Subcutaneous adipose tissue (tissue), 4 donors: ENCODE results near the gene TMEM140. TPM values are rescaled to one million over a fixed set of nuclear protein-coding genes. Genes with fewer than 3 reads are reported as not detected.

Experiments
- total RNA-seq, 4 donors: library from RNA; depleted of rRNA; stranded (reverse); fragments of >200 nt; gene quantifications; one replicate each; pipeline ENCODE4 v1.1.0, GENCODE V29; 2016
- TF ChIP-seq, protein P1 (sequence below): fragments of 450-650 bp; IDR thresholded peaks from one replicate; pipeline ENCODE4 v1.5.1; 2016; ENCODE audit warnings: low read depth, mild to moderate bottlenecking, control low read depth, antibody characterized with exemption, moderate library complexity

The TMEM140 gene
- total RNA-seq, 4 donors from 2014 or later, result 36.7 to 114 (median 67.4) TPM

DNA sequence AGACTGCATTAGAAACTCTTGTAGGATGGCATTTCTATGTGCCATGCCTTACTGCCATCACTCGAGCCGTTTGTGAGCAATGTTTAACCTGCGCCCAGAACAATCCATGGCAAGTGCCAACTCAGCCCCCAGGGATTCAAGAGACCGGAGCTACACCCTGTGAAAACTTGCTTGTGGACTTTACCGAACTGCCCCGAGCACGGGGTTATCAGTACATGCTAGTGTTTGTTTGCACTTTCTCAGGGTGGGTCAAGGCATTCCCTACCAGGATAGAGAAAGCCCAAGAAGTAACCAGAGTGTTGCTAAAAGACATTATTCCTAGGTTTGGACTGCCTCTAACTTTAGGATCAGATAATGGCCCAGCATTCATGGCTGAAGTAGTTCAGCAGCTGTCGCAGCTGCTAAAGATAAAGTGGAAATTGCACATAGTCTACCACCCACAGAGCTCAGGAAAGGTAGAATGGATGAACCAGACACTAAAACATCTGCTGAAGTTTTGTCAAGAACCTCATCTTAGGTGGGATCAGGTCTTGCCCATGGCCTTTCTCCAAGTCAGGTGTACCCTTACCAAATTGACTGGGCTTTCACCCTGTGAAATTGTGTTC, 31.6 kb downstream of the TMEM140 start:
- TF ChIP-seq, protein P1, sequence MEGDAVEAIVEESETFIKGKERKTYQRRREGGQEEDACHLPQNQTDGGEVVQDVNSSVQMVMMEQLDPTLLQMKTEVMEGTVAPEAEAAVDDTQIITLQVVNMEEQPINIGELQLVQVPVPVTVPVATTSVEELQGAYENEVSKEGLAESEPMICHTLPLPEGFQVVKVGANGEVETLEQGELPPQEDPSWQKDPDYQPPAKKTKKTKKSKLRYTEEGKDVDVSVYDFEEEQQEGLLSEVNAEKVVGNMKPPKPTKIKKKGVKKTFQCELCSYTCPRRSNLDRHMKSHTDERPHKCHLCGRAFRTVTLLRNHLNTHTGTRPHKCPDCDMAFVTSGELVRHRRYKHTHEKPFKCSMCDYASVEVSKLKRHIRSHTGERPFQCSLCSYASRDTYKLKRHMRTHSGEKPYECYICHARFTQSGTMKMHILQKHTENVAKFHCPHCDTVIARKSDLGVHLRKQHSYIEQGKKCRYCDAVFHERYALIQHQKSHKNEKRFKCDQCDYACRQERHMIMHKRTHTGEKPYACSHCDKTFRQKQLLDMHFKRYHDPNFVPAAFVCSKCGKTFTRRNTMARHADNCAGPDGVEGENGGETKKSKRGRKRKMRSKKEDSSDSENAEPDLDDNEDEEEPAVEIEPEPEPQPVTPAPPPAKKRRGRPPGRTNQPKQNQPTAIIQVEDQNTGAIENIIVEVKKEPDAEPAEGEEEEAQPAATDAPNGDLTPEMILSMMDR, result no peak

DNA sequence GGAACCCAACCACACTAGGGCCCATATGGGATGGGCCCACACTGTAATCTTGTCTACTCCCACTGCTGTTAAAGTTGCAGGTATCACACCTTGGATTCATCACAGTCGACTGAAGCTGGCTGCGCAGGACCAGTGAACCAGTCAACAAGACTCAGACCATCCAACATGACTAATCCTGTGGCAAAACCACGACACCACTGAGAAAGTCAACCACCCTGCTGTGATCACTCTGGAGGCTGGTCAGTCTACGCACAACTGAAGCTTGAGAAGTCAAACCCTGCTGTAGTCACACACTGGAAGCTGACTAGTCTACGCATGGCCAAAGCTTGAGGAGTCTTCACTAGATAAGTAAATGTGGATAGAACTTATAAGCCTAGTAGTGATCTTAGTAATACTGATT, 32.2 kb downstream of the TMEM140 start:
- TF ChIP-seq, protein P1, result no peak

DNA sequence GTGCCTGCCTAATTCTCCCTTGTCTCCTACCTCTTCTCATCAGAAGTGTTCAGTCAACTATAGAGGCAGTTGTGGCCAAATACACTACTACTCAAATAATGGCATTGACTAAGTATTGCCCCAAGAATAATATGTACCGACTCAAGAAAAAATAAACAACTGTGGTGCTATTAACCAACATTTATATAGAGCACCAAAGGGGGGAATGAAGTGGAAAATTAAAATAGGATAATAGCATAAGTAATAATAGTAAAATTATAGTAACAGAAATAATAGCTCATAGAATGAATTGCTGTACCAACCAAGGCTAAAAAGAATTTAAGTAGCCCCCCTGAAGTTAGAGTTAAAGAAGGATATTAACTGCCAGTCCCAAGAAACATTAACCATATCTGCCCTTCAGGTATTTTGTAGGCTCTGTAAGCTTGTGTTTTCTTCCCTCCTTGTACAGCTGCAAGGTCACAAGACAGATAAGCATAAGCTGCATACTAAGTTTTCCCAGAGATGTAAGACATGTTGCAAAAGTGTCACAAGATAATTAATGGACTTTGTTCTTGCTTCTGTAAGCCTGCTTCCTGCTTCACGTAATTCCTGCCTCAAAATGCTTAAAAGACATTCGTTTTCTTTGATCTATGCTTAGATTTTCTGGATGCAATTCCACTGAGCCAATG, 33.5 kb downstream of the TMEM140 start:
- TF ChIP-seq, protein P1, result no peak

DNA sequence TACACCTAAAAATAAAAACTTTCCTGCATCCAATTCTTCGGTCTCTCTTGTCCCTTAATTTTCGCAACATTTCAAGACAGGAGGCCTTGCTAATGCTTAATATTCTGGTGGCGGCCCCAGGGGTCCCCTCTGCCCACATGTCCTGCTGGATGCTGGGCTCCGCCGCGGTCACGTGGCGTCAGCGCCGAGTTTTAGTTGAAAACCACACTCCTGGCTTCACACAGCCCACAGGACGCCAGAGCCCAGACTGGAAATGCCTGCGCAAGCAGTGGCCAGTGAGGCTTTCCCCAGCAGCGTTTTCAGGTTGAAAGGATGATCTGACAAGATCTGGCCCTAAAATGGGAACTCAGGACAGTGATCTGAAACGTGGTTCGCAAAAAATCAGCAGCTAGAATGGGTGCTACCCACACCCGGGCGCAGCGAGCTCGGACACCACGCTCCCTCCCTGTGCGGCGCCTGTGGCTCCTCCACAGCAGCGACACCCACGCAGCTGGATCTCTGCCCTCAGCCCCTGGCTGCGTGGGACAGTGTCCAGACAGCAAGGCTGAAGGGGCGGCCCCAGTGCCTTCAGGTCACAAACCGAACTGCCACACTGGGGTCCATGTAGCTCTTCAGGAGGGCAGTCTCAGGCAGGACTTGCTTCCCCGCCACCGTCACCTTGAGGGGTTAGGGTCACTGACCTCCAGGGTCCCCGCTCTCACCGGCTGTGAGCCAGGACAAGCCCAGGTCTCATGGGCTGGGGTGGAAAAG, 34.2 kb downstream of the TMEM140 start:
- TF ChIP-seq, protein P1, result no peak

DNA sequence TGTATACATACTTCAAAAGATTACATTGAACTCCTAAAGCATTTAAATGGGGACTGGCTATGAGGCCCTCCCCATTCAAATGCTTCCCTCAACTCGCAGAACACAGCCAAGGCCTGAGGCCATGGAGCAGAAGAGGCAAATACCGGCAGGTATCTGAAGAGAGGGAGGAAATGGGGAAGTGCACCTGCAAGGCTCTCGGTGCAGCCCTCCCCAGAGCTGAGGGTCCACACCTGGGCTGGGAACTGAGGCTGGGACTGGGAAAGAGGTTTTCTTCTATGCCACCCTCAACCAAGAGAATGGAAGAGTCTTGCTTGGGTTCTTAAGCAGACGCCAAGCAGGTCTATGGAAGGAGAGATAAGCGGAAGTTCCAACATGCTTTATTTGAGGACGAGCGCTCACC, 35.6 kb downstream of the TMEM140 start:
- TF ChIP-seq, protein P1, result no peak

DNA sequence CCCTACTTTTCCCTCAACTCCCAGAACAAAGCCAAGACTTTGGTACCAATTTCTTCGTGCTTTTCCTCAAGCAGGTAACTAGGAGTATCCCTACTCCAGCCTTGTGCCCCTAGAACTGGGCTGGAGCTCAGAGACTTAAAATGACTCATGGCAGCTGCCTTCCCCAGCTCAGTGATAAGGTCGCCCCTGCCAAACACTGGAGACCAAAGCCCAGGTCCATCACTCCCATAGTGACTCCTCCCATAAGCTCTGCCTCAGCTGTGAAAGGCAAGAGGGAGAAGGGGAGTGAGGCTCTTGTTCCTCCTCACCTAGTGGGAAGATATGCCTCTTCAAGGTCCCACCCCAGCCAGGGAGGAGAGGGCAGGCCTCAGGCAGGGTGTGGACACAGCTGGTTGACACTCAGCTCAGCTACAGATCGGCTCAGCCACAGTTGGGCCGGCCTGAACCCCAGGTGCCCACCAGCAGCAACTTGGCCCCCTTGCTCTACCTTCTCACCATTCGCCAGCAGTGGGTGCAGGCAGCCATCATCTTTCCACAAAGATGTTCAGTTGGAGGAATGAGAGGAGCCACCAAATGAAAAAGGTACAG, 36.5 kb downstream of the TMEM140 start:
- TF ChIP-seq, protein P1, result no peak
